Heart left ventricle (tissue), 16 donors: ENCODE results near the gene BRPF1. TPM values are rescaled to one million over a fixed set of nuclear protein-coding genes. Genes with fewer than 3 reads are reported as not detected.
A peak's percentile ranks its signal among the peaks of the same experiment; 100 is the strongest.

ENCODE experiments used
- ATAC-seq, 4 donors: fragments of 200-7000 bp; cut with Tn5 transposase; one replicate each; pipeline ENCODE4 v1.9.1; 2020 to 2022; ENCODE audit warnings: moderate library complexity in 4 of 4, mild to moderate bottlenecking in 3 of 4, moderate number of reproducible peaks in 1 of 4
- DNase-seq, 5 donors: peaks; one replicate each; pipeline ENCODE4 v3.0.0-alpha.2; 2020
- H3K27ac ChIP-seq, 12 donors: fragments of 200-600 bp; sonication (generic) in 4 of 12; one replicate each; pipeline versions ENCODE4 v1.5.0 to v1.8.0; 2016 to 2022; ENCODE audit warnings: mild to moderate bottlenecking in 2 of 12
- H3K27me3 ChIP-seq, 9 donors: fragments of 200-600 bp; sonication (generic) in 2 of 9; one replicate each; pipeline versions ENCODE4 v1.5.1 to v1.8.0; 2016 to 2022; ENCODE audit warnings: mild to moderate bottlenecking in 3 of 9
- H3K36me3 ChIP-seq, 9 donors: fragments of 200-600 bp; sonication (generic) in 2 of 9; one replicate each; pipeline versions ENCODE4 v1.5.0 to v1.8.0; 2018 to 2022; ENCODE audit warnings: mild to moderate bottlenecking in 2 of 9
- H3K4me1 ChIP-seq, 12 donors: fragments of 200-600 bp; sonication (generic) in 4 of 12; one replicate each; pipeline versions ENCODE4 v1.5.0 to v1.8.0; 2016 to 2022; ENCODE audit warnings: mild to moderate bottlenecking in 3 of 12
- H3K4me3 ChIP-seq, 12 donors: fragments of 200-600 bp; sonication (generic) in 4 of 12; one replicate each; pipeline versions ENCODE4 v1.5.0 to v1.8.0; 2017 to 2022; ENCODE audit warnings: mild to moderate bottlenecking in 9 of 12, moderate library complexity in 4 of 12
- H3K9me3 ChIP-seq, 12 donors: fragments of 200-600 bp; sonication (generic) in 4 of 12; one replicate each; pipeline versions ENCODE4 v1.5.0 to v1.8.0; 2016 to 2022; ENCODE audit warnings: mild to moderate bottlenecking in 1 of 12
- POLR2A ChIP-seq, 2 donors: fragments of 450-650 bp; IDR thresholded peaks; one replicate each; pipeline ENCODE4 v1.6.1; 2017; ENCODE audit warnings: antibody characterized with exemption in 2 of 2, mild to moderate bottlenecking in 2 of 2, moderate library complexity in 2 of 2
- WGBS, 4 donors: extraction: QIAGEN DNeasy Blood & Tissue Kit in 2 of 4; methylation state at CpG; one replicate each; pipeline versions ENCODE4 v1.1.5 to v1.1.7; 2013 to 2018; 5-methylcytosine and 5-hydroxymethylcytosine counted together
- intact Hi-C, 10 donors: fragments of 100-400 bp; cut with DNase I; formaldehyde crosslinking; loops; one replicate each; pipeline versions ENCODE4 v1.11.1 to v1.14.2; 2022
- polyA plus RNA-seq, 2 donors: library from polyadenylated mRNA; stranded (reverse); fragments of 200-250 nt; gene quantifications; one replicate each; pipeline ENCODE4 v1.2.3, GENCODE V29; 2013
- total RNA-seq, 9 donors: library from RNA; depleted of rRNA in 2 of 9; stranded (reverse); fragments of >200 nt in 2 of 9; fragmentation: NEBNext Ultra II Directional in 3 of 9; extraction: Animal tissue kit (Norgen Biotek cat#: 25700) in 3 of 9; gene quantifications; one replicate each; pipeline versions ENCODE4 v1.1.0 to v1.2.4, GENCODE V29; 2016 to 2023
- TF ChIP-seq, protein P1 (sequence below), 12 donors: fragments of 200-600 bp; sonication (generic) in 4 of 12; IDR thresholded peaks; one replicate each; pipeline versions ENCODE4 v1.5.0 to v1.8.0; 2018 to 2022; ENCODE audit warnings: antibody characterized with exemption in 12 of 12, mild to moderate bottlenecking in 5 of 12
- donor health status: ischemic (EF 13 %, LVEDD 7.1; RV severe dilation, severe dysfunction).
- donor health status: healthy with polysubstance abuse.
- donor health status: DM: no; HTN: yes; CAD: no.
- donor health status: DM: no; HTN: no; CAD: no.
- donor health status: ischemic (EF 25% LVEDD 6.9; RV normal size, moderate dysfunction).
- donor health status: ischemic (EF 25% LVEDD 5.7; RV mildly dilated, moderate dysfunction).
- donor health status: healthy.
- donor health status: DM: yes; HTN: yes; CAD: no.
- donor health status: ischemic (EF 35%, LVEDD 5.7; RV mildly dilated, moderate dysfunction).
- donor health status: nonischemic (EF 11% LVEDD 7.7; RV severe dilation, severe dysfunction).
- donor health status: DM: yes; HTN: yes; CAD: no.
- donor health status: PGD.
- donor health status: ischemic (EF 29% LVEDD 5.4; RV normal size, mild dysfunction).
- donor health status: nonischemic (EF 23%, LVEDD 6.1; RV moderate dilation, normal function).

Gene BRPF1
- total and polyA plus RNA-seq, 11 donors, result 5.5 to 17.8 (median 10.6) TPM

DNA sequence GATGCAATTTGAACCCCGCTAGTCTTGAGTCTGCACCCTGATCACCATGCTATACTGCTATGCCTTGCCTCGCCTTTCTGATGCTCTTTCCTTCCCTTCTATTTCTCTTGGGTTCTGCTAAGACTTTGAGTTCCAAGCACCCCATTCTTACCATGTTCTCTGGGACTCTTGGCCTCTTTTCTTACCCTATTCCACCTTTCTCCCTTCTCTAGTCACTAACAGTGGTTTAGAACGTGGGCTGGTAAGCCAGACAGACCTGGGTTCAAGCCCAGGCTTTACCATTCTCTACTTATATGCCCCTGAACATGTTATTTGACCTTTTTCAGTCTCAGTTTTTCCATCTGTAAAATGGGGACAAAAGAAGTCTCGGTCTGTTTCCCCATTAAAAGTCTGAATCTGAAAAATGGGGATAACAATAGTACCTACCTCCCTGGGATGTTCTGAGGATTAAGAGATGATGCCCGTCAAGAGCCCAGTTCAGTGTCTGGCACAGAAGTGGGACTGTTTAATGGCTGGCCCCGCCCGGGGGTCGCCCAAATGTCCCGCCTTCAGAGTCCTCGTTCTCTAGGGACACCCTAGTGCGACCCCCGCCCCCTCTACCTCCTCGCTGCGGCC, 60.4 kb downstream of the BRPF1 start:
- DNase-seq (no peak), ATAC-seq (no peak)
- intact Hi-C loops, result loop anchor here in 7 of 10 donors (1.0 to 10.0 kb wide), 9 partner anchors 23 to 225 kb away; partner anchors contain the start of genes BRPF1 (in 4 of the 7), OGG1 (in 2 of the 7), CAMK1 (in 1 of the 7) and IL17RC (in 1 of the 7)
- Histone ChIP-seq H3K4me1 (peaks cover 0 to 51% (median 24%) of the 10 kb centered on the region in 12 donors), H3K4me3 (peak overlapping the region; percentile 66 to 100 (median 92)), H3K27me3 (no peaks in the 10 kb centered on the region), H3K36me3 (peaks cover 0 to 59% (median 44%) of the 10 kb centered on the region in 9 donors), H3K27ac (peak overlapping the region; percentile 89 to 99 (median 97)), H3K9me3 (no peaks in the 10 kb centered on the region)
- TF ChIP-seq, protein P1, sequence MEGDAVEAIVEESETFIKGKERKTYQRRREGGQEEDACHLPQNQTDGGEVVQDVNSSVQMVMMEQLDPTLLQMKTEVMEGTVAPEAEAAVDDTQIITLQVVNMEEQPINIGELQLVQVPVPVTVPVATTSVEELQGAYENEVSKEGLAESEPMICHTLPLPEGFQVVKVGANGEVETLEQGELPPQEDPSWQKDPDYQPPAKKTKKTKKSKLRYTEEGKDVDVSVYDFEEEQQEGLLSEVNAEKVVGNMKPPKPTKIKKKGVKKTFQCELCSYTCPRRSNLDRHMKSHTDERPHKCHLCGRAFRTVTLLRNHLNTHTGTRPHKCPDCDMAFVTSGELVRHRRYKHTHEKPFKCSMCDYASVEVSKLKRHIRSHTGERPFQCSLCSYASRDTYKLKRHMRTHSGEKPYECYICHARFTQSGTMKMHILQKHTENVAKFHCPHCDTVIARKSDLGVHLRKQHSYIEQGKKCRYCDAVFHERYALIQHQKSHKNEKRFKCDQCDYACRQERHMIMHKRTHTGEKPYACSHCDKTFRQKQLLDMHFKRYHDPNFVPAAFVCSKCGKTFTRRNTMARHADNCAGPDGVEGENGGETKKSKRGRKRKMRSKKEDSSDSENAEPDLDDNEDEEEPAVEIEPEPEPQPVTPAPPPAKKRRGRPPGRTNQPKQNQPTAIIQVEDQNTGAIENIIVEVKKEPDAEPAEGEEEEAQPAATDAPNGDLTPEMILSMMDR (IDR thresholded peaks at IDR 0.05), result no peak
- peak in 1 of 2 donors; percentile 59 for TF ChIP-seq POLR2A (IDR thresholded peaks at IDR 0.05)
- 16 to 26% (median 18%) methylated on average over 10 to 14 of the region's 14 CpGs for WGBS, 4 donors

DNA sequence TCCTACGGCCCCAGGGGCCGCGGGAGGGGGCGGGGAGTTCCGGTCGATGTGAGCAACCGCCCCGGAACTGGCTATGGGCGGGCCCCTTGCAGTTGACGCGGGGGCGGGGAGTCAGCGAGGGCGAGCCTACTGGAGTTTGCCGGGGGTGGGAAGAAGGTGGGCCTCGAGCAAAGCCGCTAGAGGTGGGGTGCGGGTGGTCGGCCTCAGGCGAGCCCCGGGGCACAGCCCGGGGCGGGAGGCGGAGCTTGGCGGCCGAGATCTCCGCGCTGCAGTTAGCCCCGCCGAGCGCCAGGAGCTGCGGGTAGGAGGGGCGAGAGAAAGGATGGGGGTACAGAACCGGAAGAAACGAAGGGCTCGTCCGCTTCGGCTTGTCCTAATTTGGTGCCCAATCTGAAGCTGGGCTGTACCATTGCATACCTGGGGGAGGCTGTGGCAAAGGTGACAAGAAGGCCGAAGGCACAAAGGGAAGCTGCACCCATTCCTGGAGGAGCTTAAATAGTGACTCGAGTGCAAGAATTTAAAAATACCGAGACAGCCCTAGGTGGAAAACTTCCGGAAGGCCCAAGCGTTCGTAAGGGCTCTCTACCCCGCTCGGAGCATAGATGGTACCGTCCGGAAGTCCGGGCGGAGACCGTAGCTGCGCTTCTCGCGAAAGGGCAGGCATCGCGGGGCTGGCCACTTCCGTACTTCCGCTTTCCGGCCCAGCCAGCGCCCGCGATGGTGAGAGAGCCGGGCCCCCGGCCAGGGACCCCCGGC, 61.0 kb downstream of the BRPF1 start, which contains the start of the genes ARPC4 and TADA3:
TSS of gene ARPC4 (plus strand) at position 678 of the 756 bp plus-strand sequence. CDS start at position 718, 40 bp downstream.
TSS of gene TADA3 (minus strand) at position 69 of the 756 bp plus-strand sequence. CDS start 1,007 bp downstream, outside the sequence.
- ATAC-seq (peak; percentile 94 to 96 (median 94)), DNase-seq (peak; percentile 95 to 97 (median 96))
- Histone ChIP-seq H3K27ac (peak within 1 kb of the TSS; percentile 89 to 99 (median 97)), H3K4me1 (peaks cover 0 to 57% (median 24%) of the 10 kb centered on the region in 12 donors), H3K27me3 (no peaks in the 10 kb centered on the region), H3K9me3 (no peaks in the 10 kb centered on the region), H3K36me3 (peaks cover 0 to 59% (median 45%) of the 10 kb centered on the region in 9 donors), H3K4me3 (peak within 1 kb of the TSS; percentile 66 to 100 (median 92))
- intact Hi-C loops, result loop anchor here in 7 of 10 donors (1.0 to 10.0 kb wide), 9 partner anchors 24 to 225 kb away; partner anchors contain the start of genes BRPF1 (in 4 of the 7), CAMK1 (in 1 of the 7), IL17RC (in 1 of the 7) and OGG1 (in 1 of the 7)
- TF ChIP-seq POLR2A (IDR thresholded peaks at IDR 0.05), result peak in 1 of 2 donors; percentile 66
- TF ChIP-seq, protein P1 (IDR thresholded peaks at IDR 0.05), result peak in 2 of 12 donors; percentile 18 to 19
- WGBS, 4 donors, result 0 to 1% (median 1%) methylated on average over 43 to 65 of the region's 65 CpGs

DNA sequence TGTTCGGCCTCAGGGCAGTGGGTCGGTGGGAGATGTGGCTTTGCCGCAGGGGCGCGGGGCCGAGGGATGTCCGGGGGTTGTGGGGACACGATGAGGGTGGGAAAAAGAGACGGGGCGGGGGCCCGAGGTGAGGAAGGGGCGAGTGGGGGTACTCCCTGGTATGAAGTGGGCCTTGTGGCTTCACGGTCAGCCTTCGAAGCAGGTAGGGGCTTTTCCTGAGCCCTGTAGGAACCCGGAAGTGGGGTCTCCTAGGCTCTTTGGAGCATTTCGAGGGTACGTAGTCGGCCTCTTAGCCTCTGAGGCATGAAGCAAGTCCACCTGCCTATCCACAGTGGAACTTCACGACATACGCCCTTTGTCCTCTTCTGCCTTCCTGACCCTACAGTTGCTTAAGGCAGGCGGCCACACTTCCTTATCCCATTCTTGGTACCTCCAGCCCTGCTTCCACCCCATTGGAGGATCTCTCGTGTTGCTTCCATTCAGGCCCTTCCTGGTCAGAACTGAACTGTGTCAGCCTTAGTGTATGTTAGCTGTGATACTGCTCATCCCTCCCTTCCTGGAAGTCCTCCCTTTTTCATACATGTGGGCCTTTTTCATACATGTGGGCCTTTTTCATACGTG, 61.7 kb downstream of the BRPF1 start:
- Histone ChIP-seq H3K36me3 (peaks cover 2 to 60% (median 49%) of the 10 kb centered on the region in 9 donors), H3K27ac (peak overlapping the region; percentile 89 to 99 (median 97)), H3K4me1 (peaks cover 0 to 58% (median 24%) of the 10 kb centered on the region in 12 donors), H3K27me3 (no peaks in the 10 kb centered on the region), H3K9me3 (no peaks in the 10 kb centered on the region), H3K4me3 (peak overlapping the region; percentile 66 to 100 (median 92))
- DNase-seq (peak in 1 of 5 donors; percentile 44), ATAC-seq (peak in 3 of 4 donors; percentile 1 to 12 (median 7))
- intact Hi-C loops, result loop anchor here in 7 of 10 donors (2.0 to 10.0 kb wide), 8 partner anchors 24 to 224 kb away; partner anchors contain the start of genes BRPF1 (in 4 of the 7), CAMK1 (in 1 of the 7), IL17RC (in 1 of the 7) and RPUSD3 (in 1 of the 7)
- WGBS, 4 donors, result 0 to 2% (median 2%) methylated on average over 18 to 23 of the region's 23 CpGs
- TF ChIP-seq POLR2A (IDR thresholded peaks at IDR 0.05), result no peak
- TF ChIP-seq, protein P1 (IDR thresholded peaks at IDR 0.05), result peak in 1 of 12 donors; percentile 5
